GM12878 (cell line): ENCODE results near the gene HOXD10.

Experiments used
- BACH1 ChIP-seq: fragments of 450-650 bp; IDR thresholded peaks from 2 replicates; pipeline ENCODE4 v1.6.1; 2017; ENCODE audit warnings: mild to moderate bottlenecking, borderline replicate concordance
- RCOR1 ChIP-seq: conservative IDR thresholded peaks from 2 replicates; pipeline ENCODE4 v1.6.1; 2012; ENCODE audit warnings: low read depth, low read length, improper control_type of control experiment
- TF ChIP-seq, protein P1 (sequence below): IDR thresholded peaks from 2 replicates; pipeline ENCODE4 v1.6.1; 2011; ENCODE audit warnings: borderline replicate concordance, low read depth, mild to moderate bottlenecking, moderate library complexity, mixed read lengths, low read length; ENCODE audit not compliant: insufficient read depth; ENCODE audit errors: extremely low read length
- TF ChIP-seq, protein P2 (sequence below), 3 experiments: IDR thresholded peaks in 2 of 3; conservative IDR thresholded peaks in 1 of 3; 2 replicates each; pipeline ENCODE4 v1.5.1; 2011; ENCODE audit warnings: low read depth in 3 of 3, low read length in 3 of 3, mild to moderate bottlenecking in 3 of 3, control low read depth in 2 of 3, moderate library complexity in 2 of 3, inconsistent platforms in 1 of 3, mixed read lengths in 1 of 3; ENCODE audit not compliant: control insufficient read depth in 2 of 3, insufficient read depth in 1 of 3; ENCODE audit errors: extremely low read depth in 1 of 3
- TF ChIP-seq, protein P3 (sequence below): IDR thresholded peaks from 2 replicates; pipeline ENCODE4 v1.6.1; 2011; ENCODE audit warnings: low read depth, low read length, improper control_type of control experiment, borderline replicate concordance

DNA sequence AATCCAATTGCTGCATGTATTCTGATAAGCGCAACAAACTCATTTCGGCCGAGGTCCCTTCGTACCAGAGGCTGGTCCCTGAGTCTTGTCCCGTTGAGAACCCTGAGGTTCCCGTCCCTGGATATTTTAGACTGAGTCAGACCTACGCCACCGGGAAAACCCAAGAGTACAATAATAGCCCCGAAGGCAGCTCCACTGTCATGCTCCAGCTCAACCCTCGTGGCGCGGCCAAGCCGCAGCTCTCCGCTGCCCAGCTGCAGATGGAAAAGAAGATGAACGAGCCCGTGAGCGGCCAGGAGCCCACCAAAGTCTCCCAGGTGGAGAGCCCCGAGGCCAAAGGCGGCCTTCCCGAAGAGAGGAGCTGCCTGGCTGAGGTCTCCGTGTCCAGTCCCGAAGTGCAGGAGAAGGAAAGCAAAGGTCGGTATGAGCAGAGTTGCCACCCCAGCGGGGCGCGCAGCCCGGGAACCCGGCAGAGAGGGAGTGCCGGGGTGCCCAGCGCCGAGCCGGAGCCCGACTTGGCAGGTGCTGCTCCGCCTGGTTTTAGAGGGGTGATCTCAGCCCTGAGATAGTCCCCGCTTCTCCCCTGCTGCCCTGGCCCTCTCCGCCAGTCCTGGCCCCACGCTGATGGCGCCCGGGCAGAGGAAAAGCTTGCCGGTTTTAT, 714 bp downstream of the HOXD10 start:
- TF ChIP-seq BACH1 (no peak), RCOR1 (no peak)
- TF ChIP-seq, protein P1, sequence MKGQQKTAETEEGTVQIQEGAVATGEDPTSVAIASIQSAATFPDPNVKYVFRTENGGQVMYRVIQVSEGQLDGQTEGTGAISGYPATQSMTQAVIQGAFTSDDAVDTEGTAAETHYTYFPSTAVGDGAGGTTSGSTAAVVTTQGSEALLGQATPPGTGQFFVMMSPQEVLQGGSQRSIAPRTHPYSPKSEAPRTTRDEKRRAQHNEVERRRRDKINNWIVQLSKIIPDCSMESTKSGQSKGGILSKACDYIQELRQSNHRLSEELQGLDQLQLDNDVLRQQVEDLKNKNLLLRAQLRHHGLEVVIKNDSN = no peak
- TF ChIP-seq, protein P2, sequence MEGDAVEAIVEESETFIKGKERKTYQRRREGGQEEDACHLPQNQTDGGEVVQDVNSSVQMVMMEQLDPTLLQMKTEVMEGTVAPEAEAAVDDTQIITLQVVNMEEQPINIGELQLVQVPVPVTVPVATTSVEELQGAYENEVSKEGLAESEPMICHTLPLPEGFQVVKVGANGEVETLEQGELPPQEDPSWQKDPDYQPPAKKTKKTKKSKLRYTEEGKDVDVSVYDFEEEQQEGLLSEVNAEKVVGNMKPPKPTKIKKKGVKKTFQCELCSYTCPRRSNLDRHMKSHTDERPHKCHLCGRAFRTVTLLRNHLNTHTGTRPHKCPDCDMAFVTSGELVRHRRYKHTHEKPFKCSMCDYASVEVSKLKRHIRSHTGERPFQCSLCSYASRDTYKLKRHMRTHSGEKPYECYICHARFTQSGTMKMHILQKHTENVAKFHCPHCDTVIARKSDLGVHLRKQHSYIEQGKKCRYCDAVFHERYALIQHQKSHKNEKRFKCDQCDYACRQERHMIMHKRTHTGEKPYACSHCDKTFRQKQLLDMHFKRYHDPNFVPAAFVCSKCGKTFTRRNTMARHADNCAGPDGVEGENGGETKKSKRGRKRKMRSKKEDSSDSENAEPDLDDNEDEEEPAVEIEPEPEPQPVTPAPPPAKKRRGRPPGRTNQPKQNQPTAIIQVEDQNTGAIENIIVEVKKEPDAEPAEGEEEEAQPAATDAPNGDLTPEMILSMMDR (IDR thresholded peaks at IDR 0.05 in 2 of 3, conservative IDR thresholded peaks at IDR 0.05 in 1 of 3; ENCODE audit: control insufficient read depth in 2 of 3, extremely low read depth in 1 of 3, insufficient read depth in 1 of 3, low read depth in 3 of 3, low read length in 3 of 3) = no peak
- TF ChIP-seq, protein P3, sequence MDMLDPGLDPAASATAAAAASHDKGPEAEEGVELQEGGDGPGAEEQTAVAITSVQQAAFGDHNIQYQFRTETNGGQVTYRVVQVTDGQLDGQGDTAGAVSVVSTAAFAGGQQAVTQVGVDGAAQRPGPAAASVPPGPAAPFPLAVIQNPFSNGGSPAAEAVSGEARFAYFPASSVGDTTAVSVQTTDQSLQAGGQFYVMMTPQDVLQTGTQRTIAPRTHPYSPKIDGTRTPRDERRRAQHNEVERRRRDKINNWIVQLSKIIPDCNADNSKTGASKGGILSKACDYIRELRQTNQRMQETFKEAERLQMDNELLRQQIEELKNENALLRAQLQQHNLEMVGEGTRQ = no peak
